Esophagus squamous epithelium (tissue), 4 donors: ENCODE measurements around the gene DMRT1.

Experiments
- POLR2A ChIP-seq, 4 donors: fragments of 450-650 bp; IDR thresholded peaks; one replicate each; pipeline ENCODE4 v1.6.1; 2017; ENCODE audit warnings: antibody characterized with exemption in 4 of 4, mild to moderate bottlenecking in 4 of 4, moderate library complexity in 3 of 4
- TF ChIP-seq, protein P1 (sequence below), 6 experiments: fragments of 450-650 bp in 4 of 6; fragments of 200-600 bp in 2 of 6; sonication (generic) in 2 of 6; IDR thresholded peaks; one replicate each; pipeline ENCODE4 v1.5.1; 2016 to 2019; ENCODE audit warnings: antibody characterized with exemption in 6 of 6, mild to moderate bottlenecking in 4 of 6, moderate library complexity in 4 of 6

DNA sequence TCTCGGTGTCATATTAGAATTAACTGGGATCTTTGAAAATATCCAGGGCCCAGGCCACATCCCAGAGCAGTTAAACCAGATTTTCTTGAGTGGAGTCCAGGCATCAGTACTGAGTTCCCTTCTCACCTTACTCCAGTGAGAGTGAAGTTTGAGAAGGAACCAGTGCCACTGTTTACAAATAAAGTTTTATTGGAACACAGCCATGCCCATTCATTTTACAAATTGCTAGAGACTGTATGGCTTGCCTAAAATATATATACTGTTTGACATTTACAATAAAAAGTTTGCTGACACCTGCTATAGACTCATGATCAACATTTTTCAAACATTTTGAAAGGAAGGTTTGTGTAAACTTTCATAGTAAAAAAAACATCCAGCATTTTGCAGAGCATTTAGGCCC lies 71.3 kb downstream of the DMRT1 start:
- TF ChIP-seq, protein P1, sequence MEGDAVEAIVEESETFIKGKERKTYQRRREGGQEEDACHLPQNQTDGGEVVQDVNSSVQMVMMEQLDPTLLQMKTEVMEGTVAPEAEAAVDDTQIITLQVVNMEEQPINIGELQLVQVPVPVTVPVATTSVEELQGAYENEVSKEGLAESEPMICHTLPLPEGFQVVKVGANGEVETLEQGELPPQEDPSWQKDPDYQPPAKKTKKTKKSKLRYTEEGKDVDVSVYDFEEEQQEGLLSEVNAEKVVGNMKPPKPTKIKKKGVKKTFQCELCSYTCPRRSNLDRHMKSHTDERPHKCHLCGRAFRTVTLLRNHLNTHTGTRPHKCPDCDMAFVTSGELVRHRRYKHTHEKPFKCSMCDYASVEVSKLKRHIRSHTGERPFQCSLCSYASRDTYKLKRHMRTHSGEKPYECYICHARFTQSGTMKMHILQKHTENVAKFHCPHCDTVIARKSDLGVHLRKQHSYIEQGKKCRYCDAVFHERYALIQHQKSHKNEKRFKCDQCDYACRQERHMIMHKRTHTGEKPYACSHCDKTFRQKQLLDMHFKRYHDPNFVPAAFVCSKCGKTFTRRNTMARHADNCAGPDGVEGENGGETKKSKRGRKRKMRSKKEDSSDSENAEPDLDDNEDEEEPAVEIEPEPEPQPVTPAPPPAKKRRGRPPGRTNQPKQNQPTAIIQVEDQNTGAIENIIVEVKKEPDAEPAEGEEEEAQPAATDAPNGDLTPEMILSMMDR (IDR thresholded peaks at IDR 0.05), result no peak
- no peak for TF ChIP-seq POLR2A (IDR thresholded peaks at IDR 0.05)
